ENCODE data around the gene ERMN.
A peak's percentile ranks its signal among the peaks of the same experiment; 100 is the strongest.

ERMN gene

DNA sequence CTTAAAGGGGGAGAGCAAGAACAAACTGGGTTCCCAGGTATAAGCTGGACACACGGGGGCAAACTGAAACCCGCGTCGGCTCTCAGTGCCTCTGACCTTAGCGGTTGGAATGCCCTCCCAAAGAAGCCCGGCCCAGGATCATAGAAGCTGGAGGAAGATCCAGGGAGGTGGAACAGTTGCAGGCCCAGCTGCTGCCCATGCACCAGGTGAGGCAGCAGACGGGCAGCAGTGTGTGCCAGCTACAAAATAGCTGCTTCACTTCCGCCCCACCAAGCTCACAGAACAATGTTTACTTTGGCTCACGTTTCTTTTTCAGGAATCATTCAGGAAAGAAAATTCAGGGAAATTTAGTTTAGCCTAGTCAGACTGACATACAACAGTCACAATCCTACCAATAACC lies 3.9 kb upstream of the ERMN start:
- DNase-seq = no peak

DNA sequence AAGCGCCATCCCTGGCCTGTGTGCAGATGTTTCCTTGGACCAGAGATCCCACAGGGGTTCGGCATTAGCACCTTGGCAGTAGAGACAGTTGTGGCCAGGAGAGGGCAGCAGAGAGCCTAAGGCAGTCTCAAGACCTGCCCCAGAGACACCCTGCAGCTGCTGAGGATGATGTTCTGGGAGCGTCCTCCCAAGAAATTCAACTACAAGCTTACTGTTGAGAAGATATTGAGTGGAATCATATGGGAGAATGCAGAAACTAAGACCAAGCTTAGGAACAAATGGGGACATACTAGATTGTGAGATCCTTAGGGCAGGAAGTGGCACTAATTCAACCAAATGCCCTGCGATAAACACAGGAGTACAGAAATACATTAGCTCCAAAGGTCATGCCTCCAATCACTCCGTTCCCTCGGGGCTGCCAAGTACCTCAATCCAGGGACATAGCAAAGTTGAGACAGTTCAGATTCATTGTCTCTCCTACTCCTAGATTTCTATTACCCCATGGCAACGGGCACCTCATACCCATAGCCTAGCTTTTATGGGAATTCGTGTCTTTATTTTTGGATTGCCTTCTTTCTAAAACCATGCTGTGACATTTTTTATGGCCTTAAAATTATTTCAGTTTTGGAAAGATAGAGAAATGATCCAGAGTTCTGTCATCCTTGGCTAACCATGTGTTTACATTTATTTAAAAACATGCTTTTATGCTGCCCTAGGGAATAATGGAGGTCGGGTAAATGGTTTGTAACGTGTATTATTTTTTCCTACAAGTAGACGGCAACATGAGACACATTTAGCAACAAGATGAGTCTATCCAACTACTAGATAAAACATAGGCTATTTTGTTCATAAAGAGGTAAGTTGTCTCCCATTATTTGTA lies 2.2 kb upstream of the ERMN start:
- DNase-seq = peak; percentile 88

DNA sequence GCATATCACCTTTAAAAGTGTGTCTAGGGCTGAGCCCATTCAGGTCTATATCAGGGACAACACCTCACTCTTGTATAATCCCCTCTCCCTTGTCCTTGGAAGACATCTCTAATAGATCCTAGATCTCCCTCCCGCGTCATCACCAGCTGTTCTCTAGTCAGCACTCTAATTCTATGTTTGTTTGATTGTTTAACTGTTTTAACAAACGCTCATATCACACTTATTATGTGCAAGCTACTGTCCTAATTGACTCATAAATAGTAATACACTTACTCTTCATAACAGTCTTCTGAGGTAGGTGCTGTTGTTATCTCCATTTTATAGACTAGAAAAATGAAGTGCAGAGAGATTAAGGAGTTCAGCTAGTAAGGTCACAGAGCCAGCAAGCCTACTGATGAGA lies 1.6 kb upstream of the ERMN start:
- DNase-seq = no peak

DNA sequence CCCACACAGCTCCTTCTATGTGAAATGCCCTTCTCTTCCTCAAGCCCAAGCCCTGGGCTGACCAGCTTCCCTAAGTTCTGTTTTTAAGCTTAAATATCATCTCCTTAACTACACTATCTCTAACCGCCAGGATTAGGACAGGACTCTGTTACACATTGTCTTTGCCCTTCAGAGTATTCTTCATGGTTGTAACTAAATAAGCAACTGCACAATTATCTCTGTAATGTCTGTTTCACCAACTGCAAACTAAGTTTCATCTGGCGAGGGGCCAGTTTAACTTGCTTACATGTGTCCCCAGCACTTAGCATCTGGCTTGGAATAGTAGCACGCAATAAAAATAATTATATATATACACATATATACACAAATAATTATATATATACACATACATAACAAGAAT lies 1.1 kb upstream of the ERMN start:
- no peak for DNase-seq

DNA sequence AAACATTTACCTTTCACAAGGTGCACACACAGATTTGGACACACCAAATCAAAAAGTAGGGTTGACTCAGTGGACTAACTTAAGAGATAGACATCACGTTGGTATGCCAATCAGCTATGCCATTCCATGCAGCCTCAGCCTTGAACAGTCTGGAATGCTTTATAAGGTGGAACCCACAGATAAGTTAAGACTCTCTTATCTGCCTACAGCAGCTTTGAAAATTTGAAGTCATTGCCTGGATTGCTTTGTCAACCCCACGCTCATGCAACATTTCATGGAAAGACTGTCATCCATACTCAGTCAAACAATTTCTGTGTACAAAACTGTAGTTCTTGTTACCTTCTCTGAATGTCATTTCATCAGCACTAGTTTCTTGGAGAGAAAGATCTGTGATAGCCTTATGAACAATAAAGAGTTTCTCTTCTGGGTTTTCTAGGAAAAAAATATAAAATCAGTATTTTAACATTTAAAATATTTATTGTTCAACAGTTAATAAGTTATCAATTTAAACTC lies 1.2 kb downstream of the ERMN start:
- DNase-seq = no peak

DNA sequence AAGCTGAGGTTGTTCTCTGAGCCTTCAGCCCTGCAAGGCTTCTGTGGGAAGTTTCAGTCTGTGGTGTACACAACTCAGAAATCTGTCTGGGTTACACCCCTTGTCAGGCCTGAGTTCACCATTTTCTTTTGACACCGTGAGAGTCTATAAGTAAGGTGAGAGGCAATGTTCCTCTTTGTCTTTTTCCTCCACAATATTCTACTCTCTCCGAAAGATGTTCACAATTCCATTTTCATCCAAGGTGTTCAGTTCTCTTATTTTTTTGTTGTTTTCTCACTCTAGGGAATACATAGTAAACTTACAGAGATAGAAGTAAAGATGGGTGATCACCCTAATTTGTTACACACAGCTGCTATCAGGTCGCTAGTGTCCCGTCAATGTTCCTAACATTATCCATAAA lies 3.2 kb downstream of the ERMN start:
- DNase-seq = no peak

DNA sequence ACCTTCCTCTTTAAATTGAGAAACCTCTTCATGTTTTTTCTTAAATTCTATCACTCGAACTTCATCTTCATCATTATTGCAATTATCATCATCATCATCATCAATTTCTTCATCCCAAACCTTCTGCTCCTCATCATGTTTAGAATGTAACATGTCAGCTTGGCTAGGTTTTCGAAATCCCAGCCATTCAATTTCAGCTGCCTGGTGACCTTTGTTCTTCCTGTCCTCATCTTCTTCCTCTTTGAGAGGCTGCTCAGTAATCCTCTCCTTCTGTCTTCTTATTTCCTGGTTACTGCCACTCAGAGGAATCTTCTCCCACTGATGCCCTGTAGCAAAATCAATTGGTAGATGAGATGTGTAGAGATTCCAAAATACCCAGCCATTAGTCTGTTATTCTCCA lies 4.2 kb downstream of the ERMN start:
- no peak for DNase-seq

DNA sequence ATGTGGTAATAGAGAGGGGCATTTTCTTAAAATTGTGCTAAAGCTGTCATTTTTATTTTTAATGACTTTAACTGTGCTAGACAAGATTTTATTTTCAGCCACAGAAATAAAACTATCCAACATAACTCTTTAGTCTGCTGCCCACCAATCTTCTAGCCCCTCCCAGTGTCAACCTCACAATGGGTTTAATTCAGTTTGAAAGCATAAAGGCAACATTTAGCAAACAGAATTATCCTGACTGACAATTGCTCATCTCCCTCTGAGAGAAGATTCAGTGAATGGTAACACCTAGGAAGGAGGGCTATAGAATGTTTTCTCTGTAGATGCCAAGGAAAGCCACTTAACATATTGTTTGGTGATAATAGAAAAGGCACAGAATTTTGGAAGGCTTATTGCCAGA lies 5.2 kb downstream of the ERMN start:
- DNase-seq = no peak

DNA sequence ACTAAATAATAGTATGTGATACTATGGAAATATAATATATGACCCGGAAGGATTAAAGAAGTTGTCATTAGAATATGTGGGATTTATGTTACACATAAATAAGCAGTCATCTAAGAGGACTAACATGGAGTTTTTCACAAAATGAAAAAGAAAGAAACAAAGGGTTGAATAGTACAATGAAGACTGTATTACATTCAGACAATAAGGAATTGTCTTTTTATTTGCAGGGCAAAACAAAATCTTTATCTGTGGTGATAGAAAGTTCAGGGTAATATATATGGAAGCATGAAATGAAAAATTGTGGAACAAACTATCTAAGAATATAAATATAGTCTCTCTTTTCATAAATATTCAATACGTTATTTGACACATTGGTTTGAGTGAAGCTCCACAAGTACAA lies 5.8 kb downstream of the ERMN start:
- no peak for DNase-seq

DNA sequence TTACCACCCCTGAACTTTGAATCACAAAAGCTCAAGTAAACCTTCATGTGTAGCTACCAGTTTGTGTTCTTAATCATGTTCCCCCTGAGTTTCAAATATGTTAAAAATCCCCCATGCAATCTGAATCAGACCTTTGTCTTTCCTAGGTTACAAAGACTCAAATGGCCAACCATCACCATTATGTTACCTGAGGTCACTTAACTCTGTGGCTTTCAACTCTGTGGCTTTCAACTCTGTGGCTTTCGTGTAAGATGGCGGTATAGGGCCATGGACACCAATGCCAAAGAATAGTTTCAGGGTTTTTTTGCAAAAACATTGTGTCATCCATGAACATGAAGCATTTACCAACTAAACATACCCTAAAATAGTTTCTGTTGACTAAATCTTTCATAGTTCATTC lies 6.7 kb downstream of the ERMN start:
- DNase-seq = no peak

DNA sequence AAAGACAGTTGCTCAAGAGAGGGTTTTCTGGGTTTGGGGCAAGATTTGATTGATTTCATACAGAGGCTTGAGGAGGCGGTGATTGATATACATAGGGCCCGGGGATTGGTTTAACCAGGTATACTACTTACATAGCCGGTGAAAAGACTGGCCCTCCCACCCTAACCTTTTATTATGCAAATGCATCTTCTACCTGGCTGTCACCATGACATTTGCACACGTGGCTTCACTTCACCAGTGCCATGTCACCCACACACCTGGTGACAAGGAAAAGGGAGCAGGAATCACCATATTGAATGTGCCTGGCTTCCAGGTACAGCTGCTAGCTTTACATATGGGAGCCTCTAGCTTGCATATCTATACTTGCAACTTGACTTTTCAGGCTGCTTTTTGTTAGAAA lies 9.7 kb downstream of the ERMN start:
- DNase-seq = no peak

DNA sequence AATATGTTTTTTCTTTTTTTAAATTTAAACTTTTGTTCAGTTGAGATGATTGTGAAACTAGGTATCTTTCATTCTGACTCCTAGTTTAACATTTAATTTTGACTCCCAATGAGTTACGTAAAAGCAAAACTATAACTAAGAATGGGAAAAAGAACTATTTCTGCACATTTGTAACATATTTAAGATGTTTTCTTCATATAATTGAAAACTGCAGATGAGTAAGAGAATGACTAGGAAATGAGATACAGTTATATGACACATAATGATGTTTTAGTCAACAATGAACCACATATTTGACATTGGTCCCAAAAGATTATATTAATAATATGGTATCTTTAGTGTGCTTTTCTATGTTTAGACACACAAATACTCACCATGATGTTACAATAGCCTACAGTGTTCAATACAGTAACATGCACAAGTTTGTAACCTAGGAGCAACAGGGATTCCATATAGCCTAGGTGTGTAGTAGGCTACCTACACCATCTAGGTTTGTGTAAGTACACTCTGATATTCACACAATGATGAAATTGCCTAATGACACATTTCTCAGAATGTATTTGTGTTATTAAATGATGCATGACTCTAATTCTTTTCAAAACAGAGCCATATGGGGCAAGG lies 12.6 kb downstream of the ERMN start:
- DNase-seq = no peak

DNA sequence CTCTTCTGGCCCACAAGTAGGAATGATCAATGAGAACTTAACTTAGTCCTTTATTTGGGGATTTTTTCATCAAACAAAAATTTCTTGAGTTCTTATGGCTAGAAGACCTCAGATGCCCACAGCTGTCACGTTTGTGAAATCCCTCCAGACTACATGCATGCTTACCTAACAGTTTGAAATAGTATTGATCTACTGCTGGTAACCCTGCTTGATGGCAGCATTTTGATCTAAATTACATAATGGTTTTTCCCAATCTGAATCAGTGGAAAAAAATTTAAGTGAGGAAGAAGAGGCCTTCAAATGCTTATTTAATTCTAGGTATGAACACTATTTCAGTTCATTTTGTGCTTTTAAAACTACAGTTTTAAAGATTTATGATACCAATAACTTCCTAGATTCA lies 13.9 kb downstream of the ERMN start:
- no peak for DNase-seq

DNA sequence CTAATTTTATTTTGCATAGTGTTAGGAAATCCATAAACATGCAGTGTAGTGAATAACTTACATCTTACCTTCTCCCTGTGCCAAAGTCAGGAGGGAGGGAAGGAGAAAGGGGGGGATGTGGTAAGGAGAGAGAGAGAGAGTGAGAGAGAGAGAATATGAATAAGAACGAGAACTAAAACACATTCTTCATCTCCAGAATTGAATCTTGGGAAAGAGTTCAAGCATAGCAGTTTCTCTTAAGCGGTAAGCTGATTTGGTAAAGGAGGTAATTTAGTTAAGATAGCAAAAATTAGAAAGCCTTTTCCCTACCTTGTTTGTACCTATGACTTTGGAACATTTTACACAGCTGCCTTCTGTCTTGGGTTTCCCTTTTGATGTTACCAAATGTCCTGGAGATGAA lies 15.7 kb downstream of the ERMN start:
- no peak for DNase-seq

DNA sequence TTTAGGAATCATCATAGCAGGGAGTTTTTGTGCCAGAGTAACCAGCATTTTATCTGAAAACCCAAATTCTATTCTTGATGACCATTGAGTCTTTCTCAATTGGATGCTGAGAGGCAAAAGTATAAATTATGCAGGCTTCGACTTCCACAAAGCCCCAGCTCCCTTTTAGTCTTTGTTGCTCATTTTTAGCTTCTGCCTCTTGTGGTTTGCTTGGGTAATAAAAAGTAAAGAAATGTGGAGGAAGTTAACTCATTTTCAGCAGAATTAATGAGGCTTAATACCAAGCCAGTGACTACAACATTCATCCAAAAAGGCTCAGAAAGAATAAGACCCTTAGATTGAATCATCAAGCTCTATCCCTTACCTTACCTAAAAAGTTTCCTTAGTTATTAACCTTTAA lies 18.6 kb downstream of the ERMN start:
- DNase-seq = no peak

DNA sequence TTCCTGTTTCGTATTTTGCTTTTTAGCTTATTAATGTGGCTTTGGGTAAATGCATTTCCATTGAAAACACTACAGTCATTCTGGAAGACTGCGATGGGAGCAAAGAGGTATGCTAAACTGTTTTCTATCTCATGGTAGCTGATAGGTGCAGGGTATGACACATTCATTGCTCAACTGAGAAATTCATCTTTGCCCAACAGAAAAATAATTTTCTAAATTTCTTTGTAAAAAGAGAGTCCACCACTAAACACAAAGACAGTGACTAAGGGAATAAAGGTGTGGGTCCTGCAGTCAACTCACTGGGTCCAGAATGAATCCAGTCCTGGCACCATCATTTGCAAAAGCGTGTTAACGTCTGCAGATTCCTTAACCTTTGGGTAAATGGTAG lies 19.9 kb downstream of the ERMN start:
- no peak for DNase-seq

DNA sequence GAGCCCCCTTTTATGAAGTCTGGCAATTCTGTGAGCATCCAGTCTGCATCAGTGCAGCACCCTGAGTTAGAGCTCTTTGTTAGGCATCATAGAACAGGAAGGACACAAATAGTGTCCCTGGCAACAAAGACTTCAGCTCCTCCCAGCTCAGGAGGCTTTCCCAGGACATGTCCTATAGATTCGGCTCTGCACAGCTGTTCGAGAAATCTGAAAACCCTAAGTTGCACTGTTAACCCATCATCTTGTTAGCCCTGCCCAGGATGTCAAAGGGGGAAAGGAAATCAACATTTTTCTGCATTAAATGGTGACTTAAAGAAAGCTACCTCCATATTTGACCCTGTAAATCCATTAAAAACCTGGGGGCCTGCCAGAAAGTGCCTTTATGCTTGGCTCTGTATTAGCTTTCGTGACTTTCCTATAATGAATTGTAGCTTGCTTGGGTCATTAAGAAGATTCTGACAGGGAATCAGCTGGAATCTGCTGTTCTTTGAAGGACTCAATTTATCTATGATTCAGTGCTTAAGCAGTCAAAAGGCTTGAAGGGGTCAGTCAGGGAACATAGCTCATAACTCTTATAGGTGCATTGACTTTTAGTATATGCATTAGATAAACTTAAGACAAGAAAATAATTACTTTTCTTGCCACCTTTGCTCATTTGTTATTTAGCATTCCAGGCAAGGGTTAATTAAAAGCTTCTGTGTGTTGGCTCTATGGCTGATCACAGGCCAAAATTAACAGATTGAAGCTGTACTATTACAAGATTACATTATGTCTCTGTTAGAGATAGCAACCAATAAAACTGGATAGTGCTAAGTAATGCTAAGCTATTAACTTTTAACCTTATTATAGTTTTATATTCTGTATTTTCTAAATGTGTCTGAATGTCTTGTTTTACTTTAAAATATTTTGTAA lies 20.6 kb downstream of the ERMN start:
- no peak for DNase-seq

DNA sequence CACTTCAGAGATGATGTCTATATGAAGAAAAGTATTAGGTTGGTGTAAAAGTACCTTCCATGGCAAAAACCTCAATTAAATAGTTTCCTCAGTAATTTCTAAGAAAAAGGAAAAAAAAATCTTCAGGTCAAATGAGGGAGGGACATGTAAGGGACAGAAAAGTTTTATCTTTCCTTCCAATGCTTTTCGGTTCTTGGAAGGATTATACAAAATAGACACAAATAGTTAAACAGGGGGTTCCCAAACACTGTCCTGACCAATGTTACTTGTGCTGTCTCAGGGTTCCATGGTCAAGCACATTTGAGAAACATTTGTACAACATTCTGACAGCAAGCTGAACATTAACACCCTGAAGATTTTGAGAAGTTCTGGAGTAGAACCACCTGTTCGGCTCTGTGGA lies 22.0 kb downstream of the ERMN start:
- no peak for DNase-seq

DNA sequence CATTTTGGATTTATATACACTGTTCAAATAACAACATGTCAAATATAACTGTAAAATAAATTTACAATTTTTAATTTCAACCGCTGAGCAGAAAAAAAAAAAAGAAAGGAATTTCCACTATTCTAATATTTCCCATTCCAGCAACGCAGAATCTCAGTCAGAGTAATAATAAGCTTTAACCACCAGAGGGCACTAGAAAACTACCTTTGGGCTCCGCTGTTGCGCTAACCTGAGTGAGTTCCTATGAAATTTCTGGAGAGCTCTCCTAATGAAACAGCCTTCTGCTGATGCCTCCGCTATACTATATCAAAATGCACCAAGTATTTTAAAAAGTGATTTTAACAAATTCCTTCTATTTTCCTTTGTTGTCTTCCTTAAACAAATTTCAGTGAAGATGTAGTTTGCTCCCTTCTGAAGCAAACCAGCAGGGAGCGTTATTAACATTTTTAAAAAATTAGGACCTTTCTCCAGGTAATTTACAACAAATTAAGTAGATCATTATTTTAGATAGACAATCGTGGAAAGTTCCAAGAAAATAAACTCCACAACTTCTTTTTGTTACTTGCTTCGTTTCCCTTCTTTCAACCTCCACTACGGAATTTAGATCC lies 23.0 kb downstream of the ERMN start:
- peak; percentile 4 for DNase-seq

DNA sequence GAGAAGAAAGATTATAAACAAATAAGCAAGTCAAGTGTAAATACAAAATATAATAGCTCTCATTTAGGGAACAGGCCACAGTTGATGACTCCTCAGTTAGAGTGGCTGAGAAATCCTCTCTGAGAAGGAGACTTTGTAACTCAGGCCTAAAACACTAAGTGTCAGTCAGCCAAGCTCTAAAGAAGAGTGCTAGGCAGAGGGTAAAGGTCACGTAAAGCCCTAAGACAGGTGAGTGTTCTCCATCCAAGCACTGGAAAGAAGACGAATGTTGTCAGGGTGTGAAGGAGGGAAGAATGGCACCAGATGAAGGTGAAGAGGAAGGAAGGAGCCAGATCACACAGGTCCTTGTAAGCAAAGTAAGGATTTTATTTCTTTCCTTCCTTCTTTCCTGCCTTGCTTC lies 24.3 kb downstream of the ERMN start:
- DNase-seq = no peak

DNA sequence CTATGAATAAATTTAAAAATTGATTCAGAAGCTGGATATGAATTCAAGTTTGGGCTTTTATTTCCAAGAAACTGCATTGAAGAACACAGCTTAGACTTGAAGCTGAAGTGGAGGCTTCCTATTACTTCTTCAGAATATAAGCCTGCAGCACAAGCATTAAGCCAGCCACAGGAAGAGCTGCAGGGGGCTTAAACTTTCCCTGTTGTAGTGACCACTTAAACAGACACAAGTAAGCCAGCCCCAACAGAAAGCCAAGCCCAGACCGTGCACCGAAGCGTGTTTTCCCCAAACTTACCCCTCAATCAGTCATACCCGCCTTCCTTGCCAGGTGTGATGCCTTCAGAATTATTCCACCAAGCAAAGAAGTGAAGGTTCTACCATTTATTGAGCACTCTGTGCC lies 28.7 kb downstream of the ERMN start:
- DNase-seq = no peak

DNA sequence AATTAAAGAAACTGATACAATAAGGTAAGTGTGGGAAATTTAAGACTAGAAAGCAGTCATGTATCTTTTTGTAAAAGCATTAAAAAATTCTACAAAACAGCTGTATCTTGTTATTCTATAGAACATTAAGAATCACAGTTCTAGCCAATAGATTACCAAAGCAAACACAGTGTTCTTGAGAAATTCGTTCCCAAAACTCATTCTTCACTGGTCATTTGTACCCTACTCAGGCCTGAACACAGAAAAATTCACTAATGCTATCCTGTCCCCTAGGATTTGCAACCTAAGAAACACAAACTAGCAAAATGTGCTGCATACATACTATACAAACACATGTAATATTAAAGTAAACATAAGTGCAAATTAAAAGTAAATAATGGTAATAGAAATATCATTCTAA lies 29.1 kb downstream of the ERMN start:
- no peak for DNase-seq

DNA sequence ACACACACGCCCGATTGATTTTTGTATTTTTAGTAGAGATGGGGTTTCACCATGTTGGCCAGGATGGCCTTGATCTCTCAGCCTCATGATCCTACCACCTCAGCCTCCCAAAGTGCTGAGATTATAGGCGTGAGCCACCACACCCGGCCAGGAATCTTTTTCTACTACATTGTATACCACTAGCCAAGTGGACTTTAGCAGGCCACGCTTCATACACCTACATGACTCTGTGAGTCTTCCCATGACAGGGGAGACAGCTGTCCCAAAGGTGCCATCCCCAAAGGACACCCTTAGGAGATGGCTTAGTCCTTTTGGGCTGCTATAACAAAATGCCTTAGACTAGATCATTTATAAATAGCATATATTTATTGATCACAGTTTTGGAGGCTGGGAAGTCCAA lies 32.8 kb downstream of the ERMN start:
- no peak for DNase-seq

Data from T-helper 9 cell (primary cell).